GM18861 (cell line): ENCODE measurements around the gene HDAC9.

ENCODE experiments used
- ATAC-seq: cut with Tn5 transposase; IDR thresholded peaks from one replicate; pipeline ENCODE4 v1.9.1; 2021; ENCODE audit not compliant: unreplicated experiment

Gene HDAC9

GRCh38 chr7:18580950-18581349 is 85.4 kb downstream of the HDAC9 start:
- no peak for ATAC-seq

GRCh38 chr7:18583305-18583704 is 87.8 kb downstream of the HDAC9 start:
- ATAC-seq: no peak

- no peak for ATAC-seq
Measured at GRCh38 chr7:18590241-18590640, 94.7 kb downstream of the HDAC9 start.

- no peak for ATAC-seq
Measured at GRCh38 chr7:18590744-18591340, 95.3 kb downstream of the HDAC9 start.

- no peak for ATAC-seq
Measured at GRCh38 chr7:18593602-18594279, 98.2 kb downstream of the HDAC9 start.

- ATAC-seq: no peak
Measured at GRCh38 chr7:18597754-18598153, 102.2 kb downstream of the HDAC9 start.

GRCh38 chr7:18607025-18607424 is 111.5 kb downstream of the HDAC9 start:
- ATAC-seq: no peak

- no peak for ATAC-seq
Measured at GRCh38 chr7:18610331-18610948, 114.9 kb downstream of the HDAC9 start.

GRCh38 chr7:18614841-18615240 is 119.3 kb downstream of the HDAC9 start:
- no peak for ATAC-seq

- no peak for ATAC-seq
Measured at GRCh38 chr7:18619311-18619710, 123.8 kb downstream of the HDAC9 start.

GRCh38 chr7:18623389-18623788 is 127.8 kb downstream of the HDAC9 start:
- ATAC-seq: no peak

- no peak for ATAC-seq
Measured at GRCh38 chr7:18624459-18624858, 128.9 kb downstream of the HDAC9 start.

GRCh38 chr7:18626086-18626485 is 130.5 kb downstream of the HDAC9 start:
- no peak for ATAC-seq

- ATAC-seq: no peak
Measured at GRCh38 chr7:18626717-18627116, 131.2 kb downstream of the HDAC9 start.

GRCh38 chr7:18637516-18637915 is 142.0 kb downstream of the HDAC9 start:
- ATAC-seq: no peak

GRCh38 chr7:18638594-18639452 is 143.3 kb downstream of the HDAC9 start:
- ATAC-seq: no peak

GRCh38 chr7:18639711-18640110 is 144.2 kb downstream of the HDAC9 start:
- ATAC-seq: no peak

GRCh38 chr7:18644981-18645380 is 149.4 kb downstream of the HDAC9 start:
- ATAC-seq: no peak

GRCh38 chr7:18647582-18647981 is 152.0 kb downstream of the HDAC9 start:
- ATAC-seq: no peak

GRCh38 chr7:18648849-18649758 is 153.6 kb downstream of the HDAC9 start:
- no peak for ATAC-seq
